Liver (tissue), 9 donors: Measurements from ENCODE around the gene HIVEP2. TPM values are rescaled to one million over a fixed set of nuclear protein-coding genes. Genes with fewer than 3 reads are reported as not detected.

ENCODE experiments used
- DNase-seq: peaks from one replicate; pipeline ENCODE4 v3.0.0-alpha.2; 2017; ENCODE audit warnings: low spot score
- H3K27ac ChIP-seq, 2 donors: one replicate each; pipeline ENCODE4 v1.7.0; 2013; ENCODE audit warnings: inconsistent platforms in 2 of 2, low read length in 2 of 2, control low read depth in 1 of 2, low read depth in 1 of 2, mild to moderate bottlenecking in 1 of 2
- H3K27me3 ChIP-seq, 4 donors: one replicate each; pipeline versions ENCODE4 v1.6.1 to v1.7.0; 2013; ENCODE audit warnings: low read length in 3 of 4, inconsistent platforms in 1 of 4, mild to moderate bottlenecking in 1 of 4, moderate library complexity in 1 of 4; ENCODE audit not compliant: control insufficient read depth in 4 of 4, insufficient read depth in 4 of 4
- H3K36me3 ChIP-seq, 4 donors: one replicate each; pipeline versions ENCODE4 v1.6.1 to v1.7.0; 2013; ENCODE audit warnings: low read length in 3 of 4, mild to moderate bottlenecking in 3 of 4, low read depth in 1 of 4, moderate library complexity in 1 of 4; ENCODE audit not compliant: control insufficient read depth in 4 of 4, insufficient read depth in 3 of 4
- H3K4me1 ChIP-seq, 4 donors: one replicate each; pipeline versions ENCODE4 v1.6.1 to v1.7.0; 2013; ENCODE audit warnings: low read length in 3 of 4, mild to moderate bottlenecking in 3 of 4, moderate library complexity in 1 of 4; ENCODE audit not compliant: control insufficient read depth in 4 of 4, insufficient read depth in 4 of 4
- H3K4me3 ChIP-seq, 3 donors: one replicate each; pipeline versions ENCODE4 v1.6.1 to v1.7.0; 2013; ENCODE audit warnings: low read length in 3 of 3, control low read depth in 1 of 3, low read depth in 1 of 3, mild to moderate bottlenecking in 1 of 3
- H3K9ac ChIP-seq, 2 donors: one replicate each; pipeline ENCODE4 v1.7.0; 2013; ENCODE audit warnings: low read length in 2 of 2, mild to moderate bottlenecking in 2 of 2, moderate library complexity in 2 of 2, control low read depth in 1 of 2, low read depth in 1 of 2
- H3K9me3 ChIP-seq, 4 donors: one replicate each; pipeline versions ENCODE4 v1.6.1 to v1.7.0; 2013; ENCODE audit warnings: low read length in 3 of 4; ENCODE audit not compliant: control insufficient read depth in 4 of 4
- EGR1 ChIP-seq, 2 donors: IDR thresholded peaks; 2 replicates each; pipeline ENCODE4 v1.6.1; 2016 to 2018; ENCODE audit warnings: antibody characterized with exemption in 2 of 2, low read depth in 2 of 2
- FOXA1 ChIP-seq: IDR thresholded peaks from 2 replicates; pipeline ENCODE4 v1.6.1; 2016; ENCODE audit warnings: antibody characterized with exemption
- FOXA2 ChIP-seq: IDR thresholded peaks from 2 replicates; pipeline ENCODE4 v1.6.1; 2016; ENCODE audit warnings: antibody characterized with exemption
- GABPA ChIP-seq, 2 donors: IDR thresholded peaks in 1 of 2; conservative IDR thresholded peaks in 1 of 2; 2 replicates each; pipeline ENCODE4 v1.6.1; 2016; ENCODE audit warnings: antibody characterized with exemption in 2 of 2, mild to moderate bottlenecking in 1 of 2, moderate library complexity in 1 of 2
- HNF4A ChIP-seq, 2 donors: conservative IDR thresholded peaks; 2 replicates each; pipeline ENCODE4 v1.6.1; 2016; ENCODE audit warnings: antibody characterized with exemption in 2 of 2, mild to moderate bottlenecking in 2 of 2
- HNF4G ChIP-seq: IDR thresholded peaks from 2 replicates; pipeline ENCODE4 v1.6.1; 2016; ENCODE audit warnings: antibody characterized with exemption
- JUND ChIP-seq, 2 donors: IDR thresholded peaks; 2 replicates each; pipeline ENCODE4 v1.6.1; 2016; ENCODE audit warnings: antibody characterized with exemption in 2 of 2
- MAX ChIP-seq: IDR thresholded peaks from 2 replicates; pipeline ENCODE4 v1.6.1; 2016; ENCODE audit warnings: antibody characterized with exemption
- NR2F2 ChIP-seq: IDR thresholded peaks from 2 replicates; pipeline ENCODE4 v1.6.1; 2016; ENCODE audit warnings: antibody characterized with exemption
- RAD21 ChIP-seq, 2 donors: IDR thresholded peaks; 2 replicates each; pipeline ENCODE4 v1.6.1; 2016; ENCODE audit warnings: antibody characterized with exemption in 2 of 2, mild to moderate bottlenecking in 2 of 2
- REST ChIP-seq: IDR thresholded peaks from 2 replicates; pipeline ENCODE4 v1.6.1; 2016; ENCODE audit warnings: antibody characterized with exemption, mild to moderate bottlenecking
- RXRA ChIP-seq, 2 donors: IDR thresholded peaks; 2 replicates each; pipeline ENCODE4 v1.6.1; 2017 to 2018; ENCODE audit warnings: antibody characterized with exemption in 2 of 2, mild to moderate bottlenecking in 1 of 2
- SP1 ChIP-seq: IDR thresholded peaks from 2 replicates; pipeline ENCODE4 v1.6.1; 2018; ENCODE audit warnings: antibody characterized with exemption, mild to moderate bottlenecking
- TAF1 ChIP-seq: conservative IDR thresholded peaks from 2 replicates; pipeline ENCODE4 v1.6.1; 2016; ENCODE audit warnings: antibody characterized with exemption, mild to moderate bottlenecking
- YY1 ChIP-seq: IDR thresholded peaks from 2 replicates; pipeline ENCODE4 v1.6.1; 2016; ENCODE audit warnings: antibody characterized with exemption, mild to moderate bottlenecking
- WGBS: extraction: QIAGEN DNeasy Blood & Tissue Kit; methylation state at CpG from one replicate; pipeline ENCODE4 v1.1.7; 2013; 5-methylcytosine and 5-hydroxymethylcytosine counted together
- polyA plus RNA-seq, 2 donors: library from polyadenylated mRNA; stranded (reverse) in 1 of 2; unstranded in 1 of 2; fragments of 200-250 nt in 1 of 2; fragments of >200 nt in 1 of 2; fragmentation: Nextera tagmentation in 1 of 2; extraction: Ambion mirVana in 1 of 2; gene quantifications; one replicate each; pipeline versions ENCODE4 v1.2.1 to v1.2.3, GENCODE V29; 2013 to 2015
- total RNA-seq, 2 donors: library from RNA; depleted of rRNA; stranded (reverse); fragments of >200 nt; gene quantifications; one replicate each; pipeline ENCODE4 v1.2.3, GENCODE V29; 2014
- TF ChIP-seq, protein P1 (sequence below): fragments of 150-350 bp; IDR thresholded peaks from 2 replicates; pipeline ENCODE4 v1.5.1; 2017; ENCODE audit warnings: improper control_type of control experiment, low read depth, low read length; ENCODE audit not compliant: missing input control
- TF ChIP-seq, protein P2 (sequence below): IDR thresholded peaks from 2 replicates; pipeline ENCODE4 v1.6.1; 2016; ENCODE audit warnings: antibody characterized with exemption
- TF ChIP-seq, protein P3 (sequence below): IDR thresholded peaks from 2 replicates; pipeline ENCODE4 v1.6.1; 2016; ENCODE audit warnings: antibody characterized with exemption
- donor health status: healthy.
- donor health status: healthy.
- donor health status: healthy.
- donor health status: healthy.
- donor health status: healthy.

Gene HIVEP2
- total and polyA plus RNA-seq, 4 donors = 0.82 to 6.6 (median 1.3) TPM

GRCh38 chr6:142799639-142800038 is 145.3 kb downstream of the HIVEP2 start (continued):
- TF ChIP-seq, protein P1, sequence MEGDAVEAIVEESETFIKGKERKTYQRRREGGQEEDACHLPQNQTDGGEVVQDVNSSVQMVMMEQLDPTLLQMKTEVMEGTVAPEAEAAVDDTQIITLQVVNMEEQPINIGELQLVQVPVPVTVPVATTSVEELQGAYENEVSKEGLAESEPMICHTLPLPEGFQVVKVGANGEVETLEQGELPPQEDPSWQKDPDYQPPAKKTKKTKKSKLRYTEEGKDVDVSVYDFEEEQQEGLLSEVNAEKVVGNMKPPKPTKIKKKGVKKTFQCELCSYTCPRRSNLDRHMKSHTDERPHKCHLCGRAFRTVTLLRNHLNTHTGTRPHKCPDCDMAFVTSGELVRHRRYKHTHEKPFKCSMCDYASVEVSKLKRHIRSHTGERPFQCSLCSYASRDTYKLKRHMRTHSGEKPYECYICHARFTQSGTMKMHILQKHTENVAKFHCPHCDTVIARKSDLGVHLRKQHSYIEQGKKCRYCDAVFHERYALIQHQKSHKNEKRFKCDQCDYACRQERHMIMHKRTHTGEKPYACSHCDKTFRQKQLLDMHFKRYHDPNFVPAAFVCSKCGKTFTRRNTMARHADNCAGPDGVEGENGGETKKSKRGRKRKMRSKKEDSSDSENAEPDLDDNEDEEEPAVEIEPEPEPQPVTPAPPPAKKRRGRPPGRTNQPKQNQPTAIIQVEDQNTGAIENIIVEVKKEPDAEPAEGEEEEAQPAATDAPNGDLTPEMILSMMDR = no peak
- TF ChIP-seq HNF4A (conservative IDR thresholded peaks at IDR 0.05) (no peak), TAF1 (no peak)

DNA sequence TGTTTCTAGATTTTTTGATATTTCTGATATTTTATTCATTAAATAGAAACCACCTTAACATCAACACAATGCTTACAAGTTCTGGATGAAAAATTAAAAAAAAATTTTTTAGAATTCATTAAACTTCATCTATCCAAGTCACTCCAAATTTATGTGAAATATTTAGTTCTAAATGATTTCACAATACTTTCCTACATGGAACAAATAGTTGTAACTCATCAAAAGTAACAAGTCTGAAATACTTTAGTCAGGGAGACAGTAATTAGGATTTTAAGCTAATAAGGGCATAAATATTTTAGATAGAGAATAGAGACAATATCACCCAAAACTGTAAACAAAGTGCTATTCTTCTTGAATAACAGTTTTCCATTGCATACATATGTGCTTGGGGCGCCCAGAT is 147.8 kb downstream of the HIVEP2 start:
- Histone ChIP-seq H3K4me1 (no peaks in the 10 kb centered on the region), H3K27ac (no peak overlapping the region), H3K36me3 (no peaks in the 10 kb centered on the region), H3K27me3 (no peaks in the 10 kb centered on the region), H3K9me3 (no peaks in the 10 kb centered on the region), H3K9ac (no peak overlapping the region), H3K4me3 (no peak overlapping the region)
- TF ChIP-seq GABPA (IDR thresholded peaks at IDR 0.05 in 1 of 2, conservative IDR thresholded peaks at IDR 0.05 in 1 of 2) = no peak
- TF ChIP-seq FOXA2 = no peak
- TF ChIP-seq, protein P1 = no peak
- TF ChIP-seq SP1 = no peak
- no peak for TF ChIP-seq REST
- TF ChIP-seq HNF4A (conservative IDR thresholded peaks at IDR 0.05) = no peak
- no peak for TF ChIP-seq FOXA1
- TF ChIP-seq, protein P2, sequence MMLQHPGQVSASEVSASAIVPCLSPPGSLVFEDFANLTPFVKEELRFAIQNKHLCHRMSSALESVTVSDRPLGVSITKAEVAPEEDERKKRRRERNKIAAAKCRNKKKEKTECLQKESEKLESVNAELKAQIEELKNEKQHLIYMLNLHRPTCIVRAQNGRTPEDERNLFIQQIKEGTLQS = no peak
- no peak for TF ChIP-seq HNF4G
- no peak for TF ChIP-seq TAF1
- no peak for TF ChIP-seq RXRA (IDR thresholded peaks at IDR 0.05)
- TF ChIP-seq, protein P3, sequence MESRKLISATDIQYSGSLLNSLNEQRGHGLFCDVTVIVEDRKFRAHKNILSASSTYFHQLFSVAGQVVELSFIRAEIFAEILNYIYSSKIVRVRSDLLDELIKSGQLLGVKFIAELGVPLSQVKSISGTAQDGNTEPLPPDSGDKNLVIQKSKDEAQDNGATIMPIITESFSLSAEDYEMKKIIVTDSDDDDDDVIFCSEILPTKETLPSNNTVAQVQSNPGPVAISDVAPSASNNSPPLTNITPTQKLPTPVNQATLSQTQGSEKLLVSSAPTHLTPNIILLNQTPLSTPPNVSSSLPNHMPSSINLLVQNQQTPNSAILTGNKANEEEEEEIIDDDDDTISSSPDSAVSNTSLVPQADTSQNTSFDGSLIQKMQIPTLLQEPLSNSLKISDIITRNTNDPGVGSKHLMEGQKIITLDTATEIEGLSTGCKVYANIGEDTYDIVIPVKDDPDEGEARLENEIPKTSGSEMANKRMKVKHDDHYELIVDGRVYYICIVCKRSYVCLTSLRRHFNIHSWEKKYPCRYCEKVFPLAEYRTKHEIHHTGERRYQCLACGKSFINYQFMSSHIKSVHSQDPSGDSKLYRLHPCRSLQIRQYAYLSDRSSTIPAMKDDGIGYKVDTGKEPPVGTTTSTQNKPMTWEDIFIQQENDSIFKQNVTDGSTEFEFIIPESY = no peak
- no peak for TF ChIP-seq JUND (IDR thresholded peaks at IDR 0.05)
- TF ChIP-seq NR2F2 = no peak
- no peak for TF ChIP-seq YY1
- no peak for TF ChIP-seq MAX
- TF ChIP-seq EGR1 (IDR thresholded peaks at IDR 0.05; ENCODE audit: low read depth in 2 of 2) = no peak
- no peak for TF ChIP-seq RAD21 (IDR thresholded peaks at IDR 0.05)
- DNase-seq = no peak
- WGBS = 96% methylated on average over 1 of the region's 1 CpG
